ENCODE data around the gene PDGFB. TPM values are rescaled to one million over a fixed set of nuclear protein-coding genes. Genes with fewer than 3 reads are reported as not detected.
A peak's percentile ranks its signal among the peaks of the same experiment; 100 is the strongest.

PDGFB gene
- total RNA-seq, 2 experiments from 2014 or later, result 0.45 to 0.69 TPM

DNA sequence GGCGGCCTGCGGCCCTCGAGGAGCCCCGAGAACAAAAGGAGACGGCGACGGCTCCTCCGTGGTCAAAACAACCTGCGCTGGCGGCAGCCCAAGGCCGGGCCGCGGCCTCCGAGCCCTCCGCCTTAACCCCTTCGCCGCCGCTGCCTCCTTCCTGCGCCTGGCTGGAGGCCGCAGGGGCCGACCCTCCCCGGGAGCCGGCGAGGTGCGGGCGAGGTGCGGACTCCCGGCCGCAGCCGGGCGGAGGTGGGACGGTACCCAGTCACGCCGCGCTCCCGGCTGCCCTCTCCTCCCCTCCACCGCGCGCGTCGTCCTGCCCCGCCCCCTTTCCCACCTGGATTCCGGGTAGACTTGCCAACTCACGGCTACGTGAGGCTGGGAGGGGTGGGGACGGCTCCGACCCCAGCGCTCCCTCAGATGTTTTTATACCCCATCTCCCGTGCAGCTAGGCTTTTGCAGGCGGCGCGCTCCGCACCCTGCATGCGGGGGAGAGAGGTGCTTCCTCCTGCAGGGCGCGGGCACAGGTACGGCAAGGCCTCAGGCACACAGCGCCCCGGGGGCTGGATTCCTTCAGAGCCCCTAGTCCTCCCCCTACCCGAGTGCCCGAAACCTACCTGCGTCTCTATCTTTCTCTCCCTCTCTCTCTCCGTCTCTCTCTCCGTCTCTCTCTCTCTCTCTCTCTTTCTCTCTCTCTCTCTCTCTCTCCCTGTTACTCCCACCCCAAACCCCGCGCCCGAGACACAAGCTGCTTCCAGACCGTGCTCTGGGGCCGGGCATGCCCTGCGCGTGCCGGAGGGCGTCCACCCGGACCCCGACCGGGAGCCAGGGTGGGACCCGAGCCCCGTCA, 2.0 kb downstream of the PDGFB start:
- Mint-ChIP-seq H3K27ac (peak overlapping the region; percentile 87), H3K27me3 (peaks cover 9% of the 10 kb centered on the region), H3K9me3 (no peaks in the 10 kb centered on the region), H3K4me1 (ENCODE audit: low read depth) (peaks cover 51% of the 10 kb centered on the region), H3K36me3 (ENCODE audit: low read depth) (peaks cover 17% of the 10 kb centered on the region), H3K4me3 (peak overlapping the region; percentile 95)
- peak overlapping the region; percentile 72 for H3K4me3 ChIP-seq (ENCODE audit: low read length)
- no peaks in the 10 kb centered on the region for H3K9me3 ChIP-seq (ENCODE audit: control insufficient read depth in 1 of 2, insufficient read depth in 1 of 2, low read length in 2 of 2)
- CTCF ChIA-PET, result interaction anchor here (0.6 to 1.1 kb wide), 2 partner anchors 37 to 68 kb away, joined by 3 to 5 read pairs; no protein-coding TSS in a partner anchor
- H3K36me3 ChIP-seq (ENCODE audit: insufficient read depth, low read length), result peaks cover 9% of the 10 kb centered on the region
- intact Hi-C loops (cut with DNase I, micrococcal nuclease), result loop anchor here (5.0 to 10.0 kb wide), 4 partner anchors 71 to 262 kb away; partner anchors contain the start of genes RPL3 (in 2 of the 2), CBX7 (in 1 of the 2) and MIEF1 (in 1 of the 2)
- peaks cover 68% of the 10 kb centered on the region for H3K4me1 ChIP-seq (ENCODE audit: insufficient read depth, low read length)
- ATAC-seq (ENCODE audit: poor library complexity) (peak; percentile 41), DNase-seq (peak; percentile 30 to 79 (median 47))
- TF ChIP-seq, protein P1, sequence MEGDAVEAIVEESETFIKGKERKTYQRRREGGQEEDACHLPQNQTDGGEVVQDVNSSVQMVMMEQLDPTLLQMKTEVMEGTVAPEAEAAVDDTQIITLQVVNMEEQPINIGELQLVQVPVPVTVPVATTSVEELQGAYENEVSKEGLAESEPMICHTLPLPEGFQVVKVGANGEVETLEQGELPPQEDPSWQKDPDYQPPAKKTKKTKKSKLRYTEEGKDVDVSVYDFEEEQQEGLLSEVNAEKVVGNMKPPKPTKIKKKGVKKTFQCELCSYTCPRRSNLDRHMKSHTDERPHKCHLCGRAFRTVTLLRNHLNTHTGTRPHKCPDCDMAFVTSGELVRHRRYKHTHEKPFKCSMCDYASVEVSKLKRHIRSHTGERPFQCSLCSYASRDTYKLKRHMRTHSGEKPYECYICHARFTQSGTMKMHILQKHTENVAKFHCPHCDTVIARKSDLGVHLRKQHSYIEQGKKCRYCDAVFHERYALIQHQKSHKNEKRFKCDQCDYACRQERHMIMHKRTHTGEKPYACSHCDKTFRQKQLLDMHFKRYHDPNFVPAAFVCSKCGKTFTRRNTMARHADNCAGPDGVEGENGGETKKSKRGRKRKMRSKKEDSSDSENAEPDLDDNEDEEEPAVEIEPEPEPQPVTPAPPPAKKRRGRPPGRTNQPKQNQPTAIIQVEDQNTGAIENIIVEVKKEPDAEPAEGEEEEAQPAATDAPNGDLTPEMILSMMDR (IDR thresholded peaks at IDR 0.05), result no peak
- peaks cover 5% of the 10 kb centered on the region in 2 experiments for H3K27me3 ChIP-seq (ENCODE audit: control insufficient read depth in 1 of 2, insufficient read depth in 2 of 2, low read length in 2 of 2)
- POLR2A ChIA-PET, result interaction anchor here (1.1 to 8.8 kb wide), 7 partner anchors 12 to 91 kb away, joined by 3 to 96 read pairs (median 11); partner anchors contain the start of genes CBX7 and RPL3
- H3K27ac ChIP-seq (ENCODE audit: low read depth in 1 of 2, low read length in 2 of 2), result peak overlapping the region in 1 of 2 donors; percentile 29

DNA sequence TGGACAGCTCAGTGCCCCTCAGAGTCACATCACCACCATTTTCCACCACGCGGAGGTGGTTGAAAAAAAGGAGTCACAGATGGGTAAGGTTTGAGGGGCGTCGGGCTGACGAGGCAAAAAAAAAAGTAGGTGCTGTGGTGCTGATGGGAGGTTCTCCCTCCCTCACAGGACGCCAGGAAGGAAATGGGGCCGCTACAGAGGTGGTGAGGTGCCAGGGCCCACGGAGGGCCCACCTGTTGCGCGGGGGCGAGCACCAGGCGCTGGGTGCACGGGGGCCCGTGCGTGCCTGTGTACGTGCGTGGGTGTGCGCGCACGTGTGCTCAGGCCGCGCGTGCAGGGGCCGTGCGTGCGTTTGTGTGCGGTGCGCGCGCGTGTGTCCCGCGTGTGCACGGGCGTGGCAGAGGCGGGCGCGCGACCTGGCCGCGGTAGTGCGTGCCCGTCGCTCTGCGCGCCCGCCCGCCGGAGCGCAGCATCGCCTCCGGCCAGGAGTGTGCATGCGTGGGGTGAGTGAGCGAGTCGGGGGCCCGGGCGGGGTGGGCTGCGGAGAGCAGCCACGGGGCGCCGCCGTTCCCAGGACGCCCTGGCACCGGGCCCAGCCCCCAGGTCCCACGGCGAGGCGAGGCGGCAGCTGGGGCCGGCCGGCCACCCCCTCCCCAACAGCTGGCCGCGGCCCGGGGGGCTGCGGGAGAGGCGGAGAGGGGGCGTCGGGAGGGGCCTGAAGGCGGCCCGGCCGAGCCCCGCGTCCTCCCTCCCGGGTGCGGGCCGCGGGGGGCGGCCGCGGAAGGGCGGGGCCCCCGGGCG, 2.8 kb downstream of the PDGFB start:
- Mint-ChIP-seq H3K27ac (peak overlapping the region; percentile 90), H3K4me3 (peak overlapping the region; percentile 95), H3K9me3 (no peaks in the 10 kb centered on the region), H3K4me1 (ENCODE audit: low read depth) (peaks cover 59% of the 10 kb centered on the region), H3K36me3 (ENCODE audit: low read depth) (peaks cover 17% of the 10 kb centered on the region), H3K27me3 (peaks cover 14% of the 10 kb centered on the region)
- DNase-seq (peak; percentile 29 to 91 (median 60)), ATAC-seq (ENCODE audit: poor library complexity) (peak; percentile 69)
- ChIA-PET CTCF (interaction anchor here (1.1 to 2.8 kb wide), 3 partner anchors 26 to 71 kb away, joined by 3 to 8 read pairs (median 6); no protein-coding TSS in a partner anchor), POLR2A (interaction anchor here (1.1 to 8.8 kb wide), 10 partner anchors 10 to 370 kb away, joined by 3 to 96 read pairs (median 6); partner anchors contain the start of genes ATF4, CBX6, CBX7 and RPL3)
- peaks cover 3% of the 10 kb centered on the region for H3K36me3 ChIP-seq (ENCODE audit: insufficient read depth, low read length)
- peaks cover 76% of the 10 kb centered on the region for H3K4me1 ChIP-seq (ENCODE audit: insufficient read depth, low read length)
- intact Hi-C loops (cut with DNase I, micrococcal nuclease), result loop anchor here (2.0 to 10.0 kb wide), 5 partner anchors 70 to 263 kb away; partner anchors contain the start of genes RPL3 (in 2 of the 2), CBX7 (in 1 of the 2) and MIEF1 (in 1 of the 2)
- H3K27ac ChIP-seq (ENCODE audit: low read depth in 1 of 2, low read length in 2 of 2), result peak overlapping the region; percentile 44 to 55
- peaks cover 1 to 5% of the 10 kb centered on the region in 2 experiments for H3K27me3 ChIP-seq (ENCODE audit: control insufficient read depth in 1 of 2, insufficient read depth in 2 of 2, low read length in 2 of 2)
- H3K4me3 ChIP-seq (ENCODE audit: low read length), result peak overlapping the region; percentile 72
- peaks cover 0 to 3% of the 10 kb centered on the region in 2 experiments for H3K9me3 ChIP-seq (ENCODE audit: control insufficient read depth in 1 of 2, insufficient read depth in 1 of 2, low read length in 2 of 2)
- TF ChIP-seq, protein P1 (IDR thresholded peaks at IDR 0.05), result no peak

All from CD4-positive, alpha-beta T cell (primary cell).